C4-2B (cell line): Measurements from ENCODE around the gene FANCE.

Experiments
- H3K27ac ChIP-seq: fragments of 450-650 bp; 2 replicates; pipeline ENCODE4 v1.5.1; 2017
- CTCF ChIP-seq: fragments of 450-650 bp; conservative IDR thresholded peaks from 2 replicates; pipeline ENCODE4 v1.5.1; 2017; ENCODE audit warnings: mild to moderate bottlenecking
- ZFX ChIP-seq: fragments of 450-650 bp; IDR thresholded peaks from 2 replicates; pipeline ENCODE4 v1.6.1; 2017

The FANCE gene

DNA sequence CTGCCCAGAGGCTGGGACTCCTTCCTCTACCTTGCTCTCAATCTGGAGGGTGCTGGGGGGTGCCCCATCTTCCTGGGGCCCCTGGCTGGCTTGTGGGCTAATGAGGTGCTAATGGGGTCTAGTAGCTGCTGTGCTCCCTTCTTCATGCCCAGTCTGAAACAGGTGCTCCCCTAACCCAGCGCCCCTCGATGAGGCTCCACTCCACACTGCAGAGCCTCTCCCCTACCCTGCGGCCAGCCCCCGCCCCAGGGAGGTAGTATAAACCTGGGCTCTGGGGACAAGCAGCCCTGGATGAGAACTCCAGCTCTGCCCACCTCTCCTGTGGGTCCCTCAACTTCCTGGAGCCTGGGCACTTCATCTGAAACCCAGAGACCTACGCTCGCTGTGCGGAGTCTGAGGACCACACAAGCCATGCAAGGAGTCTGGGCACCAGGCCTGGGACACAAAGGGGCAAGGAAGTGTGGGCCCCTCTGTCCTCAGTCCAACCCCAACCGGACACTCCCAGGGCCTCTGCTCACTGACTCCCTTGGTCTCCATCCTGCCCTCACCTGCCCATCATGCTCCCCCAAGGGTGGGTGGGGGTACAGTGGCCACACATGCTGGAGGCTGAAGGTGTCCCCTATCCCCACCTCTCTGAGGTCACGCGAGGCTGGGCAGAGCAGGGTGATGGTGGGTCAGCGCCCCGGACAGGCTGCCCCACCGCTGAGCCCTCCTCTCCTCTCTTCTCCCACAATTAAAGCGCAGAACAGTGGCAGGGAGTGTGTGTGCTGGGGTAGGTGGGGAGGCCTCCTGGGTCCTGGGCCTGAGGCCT, 22.2 kb downstream of the FANCE start:
- H3K27ac ChIP-seq, result no peak overlapping the region
- no peak for TF ChIP-seq ZFX
- TF ChIP-seq CTCF, result no peak

DNA sequence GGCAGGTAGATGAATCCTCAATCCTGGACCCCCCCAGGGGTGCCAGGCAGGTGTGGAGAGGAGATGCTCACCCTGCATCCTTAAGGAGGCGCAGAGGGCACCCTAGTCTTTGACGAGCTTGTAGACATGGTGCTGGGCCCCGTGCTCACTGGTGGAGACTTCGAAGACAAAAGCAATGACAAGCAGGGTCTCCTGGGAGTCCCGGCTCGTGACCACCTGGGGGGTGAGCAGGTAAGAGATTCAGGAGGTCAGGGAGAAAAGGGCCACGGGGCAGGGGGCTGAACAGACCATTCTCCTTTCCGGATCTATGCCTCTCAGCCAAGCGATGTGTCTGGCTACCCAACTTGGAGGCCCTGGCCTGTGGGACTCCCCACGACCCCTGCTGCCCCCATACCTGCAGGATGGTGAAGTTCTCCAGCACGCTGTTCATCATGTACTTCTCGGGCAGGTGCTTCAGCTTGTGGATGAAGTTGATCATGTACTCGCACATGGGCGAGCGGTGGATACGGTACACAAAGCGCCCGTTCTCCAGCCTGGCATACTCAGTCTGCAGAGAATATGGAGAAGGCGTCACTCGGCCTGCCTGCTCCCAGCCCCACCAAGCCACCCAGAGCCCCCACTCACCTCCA, 22.9 kb downstream of the FANCE start:
- TF ChIP-seq ZFX (no peak), CTCF (no peak)
- H3K27ac ChIP-seq, result no peak overlapping the region

- TF ChIP-seq ZFX (no peak), CTCF (no peak)
Measured at GRCh38 chr6:35475573-35475972, 23.4 kb downstream of the FANCE start.

DNA sequence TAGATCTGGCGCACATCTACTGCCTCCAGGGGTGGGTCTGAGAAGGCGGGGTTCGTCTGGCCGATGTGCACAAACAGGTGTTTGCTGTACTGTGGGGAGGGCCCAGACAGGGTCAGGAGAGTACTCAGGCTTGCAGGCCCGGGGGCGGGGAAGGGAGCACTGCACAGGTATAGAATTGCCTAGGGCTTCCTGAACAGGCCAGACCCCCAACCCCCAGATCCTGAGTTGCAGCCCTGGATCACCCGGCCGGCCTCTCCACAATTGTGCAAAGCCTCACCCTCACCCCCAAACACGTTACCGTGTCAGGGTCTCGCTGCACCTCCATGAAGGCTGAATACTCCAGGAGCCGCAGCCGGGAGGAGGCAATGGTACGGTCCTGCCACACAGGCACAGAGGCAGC, 23.9 kb downstream of the FANCE start:
- H3K27ac ChIP-seq, result no peak overlapping the region

More at GRCh38 chr6:35475573-35475972, 23.4 kb downstream of the FANCE start:
- H3K27ac ChIP-seq, result no peak overlapping the region

DNA sequence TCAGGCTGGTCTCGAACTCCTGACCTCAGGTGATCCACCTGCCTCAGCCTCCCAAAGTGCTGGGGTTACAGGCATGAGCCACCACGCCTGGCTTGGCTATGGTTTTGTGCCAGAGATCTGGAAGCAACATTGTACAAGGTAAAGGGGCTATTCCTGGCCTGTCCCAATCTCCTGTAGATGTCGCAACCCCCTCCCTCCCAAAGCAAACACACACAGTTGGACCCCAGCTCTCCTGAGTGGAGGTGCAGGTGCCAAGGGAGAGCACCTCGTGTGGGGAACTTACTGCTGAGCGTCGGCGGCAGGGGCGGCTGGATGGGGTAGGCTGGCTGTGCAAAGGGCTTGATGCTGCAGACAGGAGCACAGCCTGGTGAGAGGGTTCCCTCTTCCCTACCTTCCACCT, 24.9 kb downstream of the FANCE start:
- no peak overlapping the region for H3K27ac ChIP-seq
- no peak for TF ChIP-seq ZFX
- no peak for TF ChIP-seq CTCF

More for the DNA sequence above, 23.9 kb downstream of the FANCE start:
- TF ChIP-seq ZFX (no peak), CTCF (no peak)

- H3K27ac ChIP-seq, result no peak overlapping the region
Measured at GRCh38 chr6:35477551-35478179, 25.5 kb downstream of the FANCE start.

More at GRCh38 chr6:35477551-35478179, 25.5 kb downstream of the FANCE start:
- TF ChIP-seq ZFX (no peak), CTCF (no peak)
